GM10266 (cell line): ENCODE data around the gene DPP9.

Source experiments
- DNase-seq: peaks from one replicate; pipeline ENCODE4 v3.0.0; 2012; ENCODE audit errors: extremely low spot score
- CTCF ChIP-seq: IDR thresholded peaks from 2 replicates; pipeline ENCODE4 v1.5.1; 2012; ENCODE audit warnings: mild to moderate bottlenecking, low read depth; ENCODE audit not compliant: control insufficient read depth, insufficient read depth; ENCODE audit errors: missing control alignments

The DPP9 gene

GRCh38 chr19:4714016-4714415 is 9.6 kb downstream of the DPP9 start:
- TF ChIP-seq CTCF = no peak
- no peak for DNase-seq

- TF ChIP-seq CTCF = no peak
- no peak for DNase-seq
Observed at GRCh38 chr19:4713384-4713951, 10.2 kb downstream of the DPP9 start.

GRCh38 chr19:4712771-4713170 is 10.9 kb downstream of the DPP9 start:
- TF ChIP-seq CTCF = no peak

GRCh38 chr19:4711211-4711610 is 12.4 kb downstream of the DPP9 start:
- no peak for TF ChIP-seq CTCF
- no peak for DNase-seq

More at GRCh38 chr19:4712771-4713170, 10.9 kb downstream of the DPP9 start:
- no peak for DNase-seq

- no peak for DNase-seq
- no peak for TF ChIP-seq CTCF
Observed at GRCh38 chr19:4710281-4710600, 13.4 kb downstream of the DPP9 start.

GRCh38 chr19:4709440-4710280 is 14.0 kb downstream of the DPP9 start:
- no peak for DNase-seq
- TF ChIP-seq CTCF = no peak

- TF ChIP-seq CTCF = no peak
- DNase-seq = no peak
Observed at GRCh38 chr19:4707956-4708650, 15.5 kb downstream of the DPP9 start.
